Stimulated activated CD8-positive, alpha-beta memory T cell treated with anti-CD3 and anti-CD28 coated beads, Interleukin-12 subunit alpha, Interleukin-12 subunit beta, amount 100 ng/mL, for 1 hour (primary cell): ENCODE data around the gene TMEM132C.
"Not testable (repeated sequence)": the region's sequence is repeated elsewhere in the genome, so short reads cannot be mapped to it uniquely, and the experiment has no call there.

Experiments
- DNase-seq: peaks from one replicate; pipeline ENCODE4 v3.0.0-alpha.2; 2020; ENCODE audit warnings: low read depth

The TMEM132C gene

GRCh38 chr12:128564956-128565355 is 298.0 kb downstream of the TMEM132C start:
- DNase-seq = no peak

GRCh38 chr12:128567730-128568129 is 300.8 kb downstream of the TMEM132C start:
- DNase-seq = no peak

GRCh38 chr12:128570191-128571065 is 303.5 kb downstream of the TMEM132C start:
- DNase-seq = no peak

GRCh38 chr12:128571906-128572810 is 305.2 kb downstream of the TMEM132C start:
- no peak for DNase-seq

- DNase-seq = no peak
Observed at GRCh38 chr12:128573907-128574306, 306.9 kb downstream of the TMEM132C start.

- no peak for DNase-seq
Observed at GRCh38 chr12:128578045-128578444, 311.1 kb downstream of the TMEM132C start.

- no peak for DNase-seq
Observed at GRCh38 chr12:128581321-128581761, 314.4 kb downstream of the TMEM132C start.

GRCh38 chr12:128583453-128583852 is 316.5 kb downstream of the TMEM132C start:
- no peak for DNase-seq

- DNase-seq = no peak
Observed at GRCh38 chr12:128586451-128587029, 319.6 kb downstream of the TMEM132C start.

GRCh38 chr12:128587918-128588317 is 320.9 kb downstream of the TMEM132C start:
- DNase-seq = no peak

- DNase-seq = no peak
Observed at GRCh38 chr12:128592220-128592744, 325.3 kb downstream of the TMEM132C start.

GRCh38 chr12:128594521-128594920 is 327.6 kb downstream of the TMEM132C start:
- no peak for DNase-seq

GRCh38 chr12:128595609-128596008 is 328.6 kb downstream of the TMEM132C start:
- DNase-seq = no peak

GRCh38 chr12:128600886-128601285 is 333.9 kb downstream of the TMEM132C start:
- DNase-seq = no peak

- no peak for DNase-seq
Observed at GRCh38 chr12:128603573-128604115, 336.7 kb downstream of the TMEM132C start.

- not testable (repeated sequence) for DNase-seq
Observed at GRCh38 chr12:128604219-128604618, 337.2 kb downstream of the TMEM132C start.

GRCh38 chr12:128606051-128606450 is 339.1 kb downstream of the TMEM132C start:
- DNase-seq = no peak

GRCh38 chr12:128606538-128606937 is 339.6 kb downstream of the TMEM132C start:
- DNase-seq = no peak

- no peak for DNase-seq
Observed at GRCh38 chr12:128606970-128607369, 340.0 kb downstream of the TMEM132C start.

GRCh38 chr12:128607641-128608040 is 340.7 kb downstream of the TMEM132C start:
- no peak for DNase-seq

GRCh38 chr12:128609861-128610260 is 342.9 kb downstream of the TMEM132C start:
- DNase-seq = no peak

GRCh38 chr12:128611736-128612135 is 344.8 kb downstream of the TMEM132C start:
- DNase-seq = no peak
